ENCODE measurements around the gene CNTNAP2.

The CNTNAP2 gene

GRCh38 chr7:147485660-147486210, 1369.1 kb downstream of the CNTNAP2 start:
- no peak for DNase-seq (ENCODE audit: low read depth)

- no peak for DNase-seq (ENCODE audit: low read depth)
Observed at GRCh38 chr7:147492606-147493005, 1376.0 kb downstream of the CNTNAP2 start.

GRCh38 chr7:147496209-147496608, 1379.6 kb downstream of the CNTNAP2 start:
- DNase-seq (ENCODE audit: low read depth) = no peak

DNA sequence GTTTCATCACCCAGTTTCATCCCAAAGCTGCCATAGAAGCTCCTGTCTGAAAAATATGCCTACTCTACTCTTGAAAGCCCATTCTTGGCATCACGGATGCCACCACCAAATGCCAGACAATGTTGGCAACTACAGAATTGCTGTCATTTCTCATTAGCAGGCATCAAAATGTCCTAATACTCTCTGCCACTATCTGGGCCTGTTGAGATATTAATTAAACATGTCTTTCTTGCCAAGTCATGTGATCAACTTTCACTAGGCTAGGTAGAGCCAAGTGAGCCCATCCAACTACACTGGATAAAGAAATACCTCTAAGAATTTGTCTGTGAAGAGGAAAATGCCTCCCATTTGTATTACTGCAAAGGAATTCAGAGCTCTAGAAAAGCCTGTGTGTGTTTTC, 1380.6 kb downstream of the CNTNAP2 start:
- DNase-seq (ENCODE audit: low read depth) = no peak

DNA sequence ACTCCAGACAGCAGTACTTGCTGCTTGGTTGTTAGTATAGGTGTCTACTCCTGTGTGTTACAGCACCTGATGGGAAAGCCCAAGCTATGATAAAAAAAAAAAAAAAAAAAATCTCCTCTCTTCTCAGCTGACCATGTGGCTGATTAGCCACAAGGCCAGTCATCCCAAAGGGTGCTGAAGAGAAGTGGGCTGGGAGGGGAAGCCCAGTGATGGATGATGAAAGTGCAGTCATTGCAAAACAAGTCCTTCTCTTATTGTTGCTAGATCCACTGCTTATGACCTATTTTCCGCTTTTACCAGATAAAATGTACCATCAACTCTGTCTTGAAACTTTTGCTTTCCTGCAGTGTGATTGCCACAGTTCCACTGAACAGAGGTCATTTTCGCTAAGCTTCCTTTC, 1381.5 kb downstream of the CNTNAP2 start:
- no peak for DNase-seq (ENCODE audit: low read depth)

DNA sequence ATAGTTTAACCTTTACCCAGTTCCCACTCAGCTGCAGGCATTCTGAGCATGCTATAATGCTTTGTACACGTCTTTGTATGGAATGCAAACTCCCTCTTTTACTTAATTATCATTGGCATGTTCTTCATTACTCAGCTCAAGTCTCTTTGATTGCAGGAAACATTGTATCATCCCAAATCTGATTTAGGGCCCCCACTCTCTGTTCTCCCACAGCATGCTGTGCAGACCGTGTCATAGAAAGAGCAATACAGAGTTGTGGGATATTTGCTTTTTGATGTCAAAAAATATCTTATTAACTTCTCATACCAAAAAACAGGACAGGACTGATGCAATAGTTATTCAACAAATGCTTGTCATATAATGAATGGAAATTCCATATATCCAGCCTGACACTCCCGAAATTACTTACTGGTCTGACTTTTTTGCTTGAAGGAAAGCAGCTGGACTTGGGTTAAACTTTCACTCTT, 1392.5 kb downstream of the CNTNAP2 start:
- DNase-seq (ENCODE audit: low read depth) = no peak

DNA sequence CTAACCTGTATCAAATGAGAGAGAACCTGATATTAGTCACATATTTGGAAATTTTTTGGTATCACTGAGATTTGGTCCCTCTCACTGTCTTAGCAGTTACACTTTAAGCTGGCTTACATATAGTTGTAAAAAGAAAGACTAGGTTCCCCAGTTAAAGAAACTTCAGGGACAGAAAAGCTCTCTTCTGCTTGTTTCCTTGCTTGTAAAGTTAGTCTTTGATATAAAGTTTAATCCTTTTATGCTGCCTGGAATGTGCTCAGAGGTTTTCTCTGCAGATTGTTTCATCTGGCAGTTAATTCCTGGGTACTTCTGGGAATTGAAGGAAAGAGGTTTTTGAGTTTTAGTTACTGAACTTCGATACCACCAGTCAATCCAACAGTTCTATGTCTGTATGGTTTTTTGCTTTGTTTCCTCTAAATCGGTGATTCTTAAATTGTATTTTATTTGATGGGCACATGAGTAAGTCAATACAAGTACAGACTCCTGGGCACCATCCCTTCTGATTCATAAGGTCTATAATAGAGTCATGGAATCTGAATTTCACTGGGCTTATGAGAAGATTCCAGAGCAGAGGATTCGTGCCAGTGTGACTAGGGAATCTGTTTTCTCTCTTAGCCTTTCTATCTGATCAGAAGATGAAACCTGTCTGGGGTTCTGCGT, 1393.1 kb downstream of the CNTNAP2 start:
- DNase-seq (ENCODE audit: low read depth) = no peak

DNA sequence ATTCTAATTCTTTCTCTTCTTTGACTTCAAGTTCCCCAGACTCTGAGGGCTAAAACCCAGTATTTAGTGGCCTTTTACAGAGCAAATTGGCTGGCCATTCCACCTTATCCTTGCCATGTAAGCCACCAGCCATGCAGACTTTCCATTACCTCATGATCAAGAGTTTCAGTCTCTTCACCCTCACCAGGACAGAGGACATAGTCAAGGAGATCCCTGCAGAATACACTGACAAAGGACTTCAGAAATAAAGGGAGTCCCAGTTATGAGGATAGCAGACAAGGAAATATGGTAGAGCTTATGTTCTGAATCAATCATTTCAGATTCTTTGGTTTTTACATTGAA, 1393.6 kb downstream of the CNTNAP2 start:
- DNase-seq (ENCODE audit: low read depth) = no peak

GRCh38 chr7:147510923-147511322, 1394.3 kb downstream of the CNTNAP2 start:
- no peak for DNase-seq (ENCODE audit: low read depth)

GRCh38 chr7:147513451-147513850, 1396.8 kb downstream of the CNTNAP2 start:
- DNase-seq (ENCODE audit: low read depth) = no peak

DNA sequence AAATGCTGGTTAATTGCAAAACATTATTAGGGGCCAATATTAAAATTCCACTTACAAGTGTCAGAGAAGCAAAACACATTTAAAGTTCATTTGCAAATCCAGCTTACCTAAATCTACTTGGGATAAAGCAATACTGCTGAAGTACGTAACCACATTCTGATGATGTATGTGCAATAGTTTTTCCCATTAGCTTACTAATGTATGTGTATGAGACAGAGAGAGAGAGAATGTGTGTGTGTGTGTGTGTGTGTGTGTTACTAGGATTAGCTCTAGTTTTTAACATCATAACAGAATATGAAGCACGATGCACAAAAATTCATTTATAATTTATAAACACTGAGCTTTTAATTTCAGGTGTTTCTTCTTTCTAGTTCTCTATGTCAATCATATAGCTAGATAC, 1399.8 kb downstream of the CNTNAP2 start:
- DNase-seq (ENCODE audit: low read depth) = no peak

- no peak for DNase-seq (ENCODE audit: low read depth)
Observed at GRCh38 chr7:147519062-147519461, 1402.5 kb downstream of the CNTNAP2 start.

DNA sequence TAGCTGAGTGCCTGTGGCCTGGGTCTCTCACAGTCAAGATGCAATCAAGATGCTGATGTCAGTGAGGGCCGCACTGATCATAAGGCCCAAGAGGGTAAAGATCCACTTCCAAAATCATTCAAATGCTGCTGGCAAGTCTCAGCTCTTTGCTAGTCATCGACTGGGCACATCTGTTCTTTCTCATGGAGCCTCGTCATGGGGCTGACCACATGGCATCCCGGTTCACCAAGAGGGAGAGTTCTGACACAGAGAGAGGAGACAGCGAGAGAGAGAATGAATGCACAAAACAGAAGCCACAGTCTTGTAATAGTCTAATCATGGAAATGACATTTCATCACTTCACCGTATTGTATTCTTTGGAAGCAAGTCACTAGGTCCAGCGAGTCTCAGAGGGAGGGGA, 1406.5 kb downstream of the CNTNAP2 start:
- DNase-seq (ENCODE audit: low read depth) = no peak

GRCh38 chr7:147524726-147525250, 1408.2 kb downstream of the CNTNAP2 start:
- DNase-seq (ENCODE audit: low read depth) = no peak

- no peak for DNase-seq (ENCODE audit: low read depth)
Observed at GRCh38 chr7:147525325-147525724, 1408.7 kb downstream of the CNTNAP2 start.

DNA sequence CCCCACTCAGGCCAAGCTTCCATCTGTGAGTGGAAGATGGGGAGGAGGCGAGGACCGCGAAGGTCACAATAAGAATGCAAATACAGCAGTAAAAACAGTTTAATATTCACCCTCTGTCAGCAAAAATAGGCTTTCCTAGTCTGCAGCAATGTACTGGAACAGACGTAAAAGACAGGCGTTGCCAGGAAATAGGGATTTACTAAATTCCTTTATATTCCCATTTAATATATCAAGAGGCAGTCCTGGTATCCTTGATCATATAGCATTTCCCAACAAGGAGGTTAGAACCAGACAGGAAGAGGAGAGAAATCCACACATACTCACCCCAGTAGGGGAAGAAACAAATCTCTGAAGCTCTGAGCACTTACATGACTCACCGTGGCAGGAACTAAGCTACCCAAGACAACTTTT, 1419.1 kb downstream of the CNTNAP2 start:
- no peak for DNase-seq (ENCODE audit: low read depth)

- DNase-seq (ENCODE audit: low read depth) = no peak
Observed at GRCh38 chr7:147539685-147540084, 1423.1 kb downstream of the CNTNAP2 start.

DNA sequence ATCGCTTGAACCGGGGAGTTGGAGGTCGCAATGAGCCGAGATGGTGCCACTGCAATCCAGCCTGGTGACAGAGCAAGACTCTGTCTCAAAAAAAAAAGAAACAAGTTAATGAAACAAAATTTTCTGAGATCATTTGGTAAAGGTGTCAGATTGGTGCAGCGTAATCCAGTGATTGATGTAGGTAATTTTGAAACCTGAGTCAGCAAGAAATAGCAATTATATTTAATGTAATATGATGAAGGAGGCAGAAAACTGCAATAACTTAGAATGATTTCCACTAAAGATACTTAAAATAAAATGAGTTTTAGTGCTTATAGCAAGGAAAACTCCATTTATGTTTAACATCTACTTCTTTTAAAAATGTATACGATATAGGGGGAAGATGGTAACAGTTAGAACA, 1424.1 kb downstream of the CNTNAP2 start:
- no peak for DNase-seq (ENCODE audit: low read depth)

DNA sequence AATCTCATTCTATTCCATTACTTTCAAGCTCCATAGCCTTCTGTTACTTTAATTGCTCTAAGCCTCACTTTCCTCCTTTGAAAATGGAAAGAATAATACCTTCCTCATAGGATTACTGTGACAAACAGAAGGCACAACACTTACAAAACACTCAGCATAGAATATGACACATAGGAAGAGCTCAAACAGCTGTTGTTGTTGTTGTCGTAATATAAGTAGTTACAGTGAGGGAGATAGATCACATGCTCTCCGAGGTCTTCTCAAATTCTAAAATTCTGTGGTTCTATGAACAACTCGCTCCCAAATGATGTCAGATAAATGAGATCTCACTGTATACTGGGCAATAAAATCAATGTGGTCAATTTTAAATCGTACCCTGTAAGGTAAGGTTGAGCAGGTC, 1424.7 kb downstream of the CNTNAP2 start:
- DNase-seq (ENCODE audit: low read depth) = no peak

DNA sequence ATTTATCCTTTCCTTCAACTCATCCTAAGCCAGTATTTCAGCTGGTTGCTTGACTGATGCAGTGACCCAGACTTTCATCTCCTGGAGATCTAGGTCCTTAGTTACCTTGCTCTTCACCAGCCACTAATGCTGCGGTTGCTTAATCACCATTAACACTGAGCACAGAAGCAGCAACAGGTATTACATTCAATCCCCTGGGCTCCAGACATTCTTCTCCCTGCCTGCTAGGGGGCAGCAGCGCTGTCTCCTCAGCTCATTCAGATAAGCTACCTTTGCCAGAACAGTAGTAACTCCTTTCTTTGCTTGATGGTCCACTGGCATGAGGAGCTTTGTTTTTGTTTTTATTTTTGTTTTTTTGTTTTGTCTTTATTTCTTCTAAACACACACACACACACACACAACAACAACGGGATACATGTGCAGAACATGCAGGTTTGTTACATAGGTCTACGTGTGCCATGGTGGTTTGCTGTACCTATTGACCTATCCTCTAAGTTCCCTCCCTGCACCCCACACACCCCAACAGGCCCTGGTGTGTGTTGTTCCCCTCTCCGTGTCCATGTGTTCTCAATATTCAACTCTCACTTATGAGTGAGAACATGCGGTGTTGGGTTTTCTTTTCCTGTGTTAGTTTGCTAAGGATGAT, 1430.8 kb downstream of the CNTNAP2 start:
- DNase-seq (ENCODE audit: low read depth) = no peak

DNA sequence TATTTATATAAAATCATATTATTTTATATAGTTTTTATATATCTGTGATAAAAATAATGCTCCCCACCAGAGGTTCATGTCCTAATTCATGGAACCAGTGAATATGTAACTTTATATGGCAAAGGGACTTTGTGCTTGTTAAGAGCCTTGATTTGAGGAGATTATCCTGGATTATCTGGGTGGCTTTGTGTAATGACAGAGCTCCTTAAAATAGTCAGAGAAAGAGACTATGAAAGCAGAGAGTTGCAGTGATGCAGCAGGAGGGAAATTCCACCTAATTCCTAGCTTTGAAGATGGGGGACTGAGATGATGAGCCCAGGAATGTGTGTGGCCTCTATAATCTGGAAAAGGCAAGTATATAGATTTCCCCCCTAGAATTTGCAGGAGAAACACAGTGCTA, 1439.7 kb downstream of the CNTNAP2 start:
- DNase-seq (ENCODE audit: low read depth) = no peak

DNA sequence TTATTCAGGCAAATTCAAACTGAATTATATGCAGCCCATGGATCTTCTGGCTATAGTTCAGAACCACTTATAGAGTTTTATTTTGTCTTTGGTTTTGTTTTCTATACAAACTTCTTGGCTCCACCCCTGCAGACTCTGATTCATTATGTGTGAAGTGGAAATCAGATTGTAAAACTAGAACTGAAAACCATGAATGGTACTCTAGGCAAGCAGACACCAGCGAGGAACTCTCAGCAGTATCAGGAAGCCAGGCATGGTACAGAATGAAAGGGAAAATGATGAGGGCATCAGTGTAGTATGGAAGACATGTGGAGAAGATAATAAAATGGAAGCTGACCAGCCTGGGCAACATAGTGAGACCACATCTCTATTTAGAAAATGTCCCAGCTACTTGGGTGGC, 1447.1 kb downstream of the CNTNAP2 start:
- no peak for DNase-seq (ENCODE audit: low read depth)

DNA sequence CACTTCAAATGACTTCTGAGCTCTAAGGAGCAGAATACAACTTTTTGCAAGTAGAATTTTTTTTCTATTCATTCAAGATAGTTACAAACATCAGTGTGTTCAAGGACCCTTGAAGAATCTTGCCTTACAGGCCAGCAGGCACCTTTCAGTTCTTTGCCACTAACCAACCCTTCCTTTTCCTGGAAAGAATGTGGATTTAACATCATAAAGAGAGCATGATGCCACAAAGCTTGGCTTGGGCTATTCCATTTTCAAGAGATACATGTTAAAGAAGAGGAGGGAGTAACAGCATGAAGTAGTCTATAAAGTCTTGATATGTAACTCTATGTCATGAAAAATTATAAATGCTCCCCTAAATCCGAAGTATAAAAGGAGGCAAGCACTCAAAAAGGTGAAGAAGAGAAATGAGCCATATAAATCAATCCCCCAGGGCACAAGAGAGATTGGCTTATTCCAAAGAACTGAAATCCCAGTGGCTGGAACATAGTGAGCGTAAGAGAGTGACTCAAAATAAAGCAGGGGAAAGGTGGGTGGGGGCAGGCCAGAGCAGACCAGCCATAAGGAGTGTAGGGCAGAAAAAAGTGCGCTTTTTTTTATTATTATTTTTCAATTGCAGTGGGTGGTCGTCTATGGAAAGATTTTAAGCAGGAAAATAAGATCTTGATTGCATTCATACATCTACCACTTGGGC, 1448.3 kb downstream of the CNTNAP2 start:
- DNase-seq (ENCODE audit: low read depth) = no peak
